ENCODE data around the gene PTOV1. TPM values are rescaled to one million over a fixed set of nuclear protein-coding genes. Genes with fewer than 3 reads are reported as not detected.
A peak's percentile ranks its signal among the peaks of the same experiment; 100 is the strongest.

The PTOV1 gene
- total and polyA plus RNA-seq, 2 of the 13 experiments (the other 11 are each of a cell fraction or from before 2014, with no cell fraction given): 63.5 to 68.5 TPM

- peak; percentile 94 for TF ChIP-seq ZNF629 (CRISPR knock-in tag; conservative IDR thresholded peaks at IDR 0.05)
- TF ChIP-seq RBFOX2 (IDR thresholded peaks at IDR 0.05; ENCODE audit: low read depth, low read length): no peak
- TF ChIP-seq ZNF547 (CRISPR knock-in tag; IDR thresholded peaks at IDR 0.05): 0 out of 2 replicates have a peak, but pooled peaks have one; percentile 17
- TF ChIP-seq ASH2L (IDR thresholded peaks at IDR 0.05; ENCODE audit: insufficient read length, low read depth, low read length): peak; percentile 31
- TF ChIP-seq SNAI1 (CRISPR knock-in tag; IDR thresholded peaks at IDR 0.05; ENCODE audit: borderline replicate concordance): no peak
- no peak for TF ChIP-seq ZNF3 (CRISPR knock-in tag; IDR thresholded peaks at IDR 0.05)
Observed at GRCh38 chr19:49864890-49865289, 13.9 kb downstream of the PTOV1 start (continued).

GRCh38 chr19:49866933-49867782, 16.2 kb downstream of the PTOV1 start, which contains the start of gene PNKP:
Gene PNKP, minus strand, starts transcription at chr19:49867576. Its CDS starts 372 bp downstream, at chr19:49867204.
- under 1% methylated on average over 30 of the region's 65 CpGs for WGBS (ENCODE audit: low lambda C conversion rate)
- BruUV-seq (replicated peaks): no TSS peak
- Histone ChIP-seq H3K4me1 (ENCODE audit: insufficient read depth, low read length) (peaks cover 55% of the 10 kb centered on the region), H3K36me3 (replicated peaks in 1 of 2; ENCODE audit: control insufficient read depth in 1 of 2, insufficient read depth in 2 of 2, low read length in 2 of 2) (peaks cover 10 to 20% of the 10 kb centered on the region in 2 experiments), H3K27ac (ENCODE audit: extremely low read length, insufficient read depth, low read length) (peak within 1 kb of the TSS; percentile 84), H3K79me2 (ENCODE audit: insufficient read depth, low read length) (peaks cover 16% of the 10 kb centered on the region), H3K4me2 (ENCODE audit: low read depth, low read length) (peak within 1 kb of the TSS; percentile 94), H4K20me1 (ENCODE audit: insufficient read depth, low read length) (peaks cover 6% of the 10 kb centered on the region), H3K9me3 (ENCODE audit: low read length) (no peaks in the 10 kb centered on the region), H3K9ac (ENCODE audit: insufficient read depth, low read depth, low read length) (peak within 1 kb of the TSS; percentile 80), H3K27me3 (ENCODE audit: control insufficient read depth in 1 of 2, insufficient read depth in 2 of 2, low read length in 2 of 2) (no peaks in the 10 kb centered on the region; a peak in 1 of 5 replicates), H2AFZ (ENCODE audit: low read length) (no peak within 1 kb of the TSS), H3K4me3 (replicated peaks in 1 of 3; ENCODE audit: insufficient read depth in 1 of 3, low read depth in 2 of 3, low read length in 3 of 3) (peak within 1 kb of the TSS; percentile 84 to 94 (median 92))
- in situ Hi-C loops (cut with HindIII; ENCODE audit: extremely low pct_ligation_motif_present, low pct_unique_long_range_greater_than_20kb) (no loop called here), intact Hi-C loops (cut with micrococcal nuclease; ENCODE audit: unreplicated experiment) (no loop called here)
- ChIA-PET CTCF (ENCODE audit: low intra/inter-chr PET ratio, low total read pairs) (no interaction called here), POLR2A (interaction anchor here (0.8 to 2.0 kb wide), 6 partner anchors 9 to 225 kb away, joined by 3 to 21 read pairs (median 4); partner anchors contain the start of genes AKT1S1, PRMT1, PTOV1 and SCAF1)
- DNase-seq (ENCODE audit: low spot score) (peak; percentile 88), ATAC-seq (peak; percentile 59), FAIRE-seq (peak; percentile 79)
- TF ChIP-seq TGIF2 (CRISPR knock-in tag; IDR thresholded peaks at IDR 0.05) (no peak), SOX5 (CRISPR knock-in tag; IDR thresholded peaks at IDR 0.05; ENCODE audit: borderline replicate concordance) (no peak; the same call in 1 of the 2 replicates), KIAA2018 (CRISPR knock-in tag; IDR thresholded peaks at IDR 0.05; ENCODE audit: borderline replicate concordance) (no peak), MAX (IDR thresholded peaks at IDR 0.05) (peak; percentile 86), BRD4 (CRISPR knock-in tag; IDR thresholded peaks at IDR 0.05) (peak; percentile 43; the same call in 1 of the 2 replicates), ZSCAN31 (CRISPR knock-in tag; IDR thresholded peaks at IDR 0.05; ENCODE audit: low read depth) (no peak; the same call in 1 of the 2 replicates), ZNF790 (CRISPR knock-in tag; IDR thresholded peaks at IDR 0.05; ENCODE audit: borderline replicate concordance) (peak; percentile 93), BORCS8-MEF2B (CRISPR knock-in tag; IDR thresholded peaks at IDR 0.05) (0 out of 2 replicates have a peak, but pooled peaks have one; percentile 24)

All from HepG2 (cell line).